SU-DHL-6 (cell line): Measurements from ENCODE around the gene CUL1.

Experiments
- H2AFZ ChIP-seq: fragments of 200-600 bp; sonication (generic); 2 replicates; pipeline ENCODE4 v1.6.1; 2014; ENCODE audit warnings: low read depth, mild to moderate bottlenecking, moderate library complexity, mixed read lengths, antibody characterized with exemption, low read length; ENCODE audit not compliant: severe bottlenecking
- H3F3A ChIP-seq: fragments of 200-600 bp; shearing (Covaris generic); 2 replicates; pipeline ENCODE4 v1.6.0; 2016; ENCODE audit warnings: antibody characterized with exemption, mild to moderate bottlenecking; ENCODE audit not compliant: insufficient read depth
- H3K27ac ChIP-seq: fragments of 200-600 bp; sonication (generic); 2 replicates; pipeline ENCODE4 v1.5.1; 2016; ENCODE audit warnings: low read depth, mild to moderate bottlenecking, low read length, moderate library complexity, mixed read lengths
- H3K27me3 ChIP-seq: fragments of 200-600 bp; sonication (generic), shearing (Covaris generic); 2 replicates; pipeline ENCODE4 v1.6.0; 2014; ENCODE audit warnings: mild to moderate bottlenecking, low read length
- H3K36me3 ChIP-seq: fragments of 200-600 bp; sonication (generic); 2 replicates; pipeline ENCODE4 v1.6.1; 2014; ENCODE audit warnings: mild to moderate bottlenecking, low read length, mixed read lengths
- H3K4me2 ChIP-seq: fragments of 300-600, 200-600 bp; shearing (Covaris generic), sonication (generic); 2 replicates; pipeline ENCODE4 v1.6.0; 2014; ENCODE audit warnings: low read length, low read depth, mild to moderate bottlenecking; ENCODE audit not compliant: poor library complexity, severe bottlenecking
- H3K4me3 ChIP-seq: fragments of 200-600 bp; sonication (generic); 2 replicates; pipeline ENCODE4 v1.5.1; 2014; ENCODE audit warnings: antibody characterized with exemption, low read length, mild to moderate bottlenecking, mixed read lengths; ENCODE audit not compliant: insufficient read depth, poor library complexity, severe bottlenecking
- H3K79me2 ChIP-seq: fragments of 200-600 bp; sonication (generic); 2 replicates; pipeline ENCODE4 v1.6.1; 2014; ENCODE audit warnings: mild to moderate bottlenecking, low read length, moderate library complexity; ENCODE audit not compliant: insufficient read depth
- H3K9ac ChIP-seq: fragments of 200-600 bp; sonication (generic); 2 replicates; pipeline ENCODE4 v1.7.0; 2014; ENCODE audit warnings: mild to moderate bottlenecking, low read length
- H3K9me2 ChIP-seq: fragments of 200-600 bp; sonication (generic); replicated peaks from 2 replicates; pipeline ENCODE4 v1.6.1; 2014; ENCODE audit warnings: low read length; ENCODE audit not compliant: insufficient read depth
- H3K9me3 ChIP-seq: fragments of 200-600 bp; sonication (generic); 2 replicates; pipeline ENCODE4 v1.6.1; 2014; ENCODE audit warnings: low read length, mixed read lengths; ENCODE audit not compliant: insufficient read depth
- H4K20me1 ChIP-seq: fragments of 200-600 bp; sonication (generic); 2 replicates; pipeline ENCODE4 v1.6.1; 2014; ENCODE audit warnings: low read depth, mild to moderate bottlenecking, antibody characterized with exemption, low read length, moderate library complexity, mixed read lengths
- EZH2phosphoT487 ChIP-seq: fragments of 200-600 bp; sonication (generic), shearing (Covaris generic); conservative IDR thresholded peaks from 2 replicates; pipeline ENCODE4 v1.6.1; 2018; ENCODE audit warnings: mild to moderate bottlenecking, antibody characterized with exemption, low read length, moderate library complexity, mixed read lengths
- TF ChIP-seq, protein P1 (sequence below): fragments of 200-600 bp; sonication (generic); IDR thresholded peaks from one replicate; pipeline ENCODE4 v1.5.1; 2017; ENCODE audit warnings: antibody characterized with exemption, mild to moderate bottlenecking, low read length, moderate library complexity; ENCODE audit not compliant: insufficient read depth, poor library complexity, severe bottlenecking

Gene CUL1

DNA sequence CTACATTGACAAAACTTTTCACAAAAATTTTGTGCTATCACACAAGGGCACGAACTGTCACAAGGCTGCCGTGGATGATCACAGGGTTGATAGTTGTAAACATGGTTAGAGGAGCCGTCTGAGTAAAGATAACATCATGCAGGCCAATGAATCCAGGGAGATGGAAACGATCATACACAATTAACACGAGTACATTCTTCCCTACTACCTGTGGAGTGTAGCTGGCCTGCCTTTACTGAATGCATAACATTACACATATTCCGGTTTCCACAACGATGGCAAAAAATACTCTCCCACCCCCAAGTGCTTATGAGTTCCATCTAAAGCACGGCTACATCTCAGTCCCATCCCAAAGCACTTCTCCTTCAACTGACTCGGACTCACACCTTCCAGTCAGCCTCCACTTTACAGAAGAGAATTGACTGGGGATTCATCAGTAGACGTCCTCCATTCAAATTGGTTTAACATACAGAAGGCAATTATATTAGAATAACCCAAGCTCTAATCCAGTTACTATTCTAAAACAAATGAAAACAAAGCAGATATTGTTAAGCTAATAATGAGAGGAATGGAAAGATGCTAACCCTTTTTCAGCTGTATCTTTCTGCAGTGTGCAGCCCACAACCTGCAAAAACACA lies 116.3 kb downstream of the CUL1 start:
- Histone ChIP-seq H4K20me1 (no peaks in the 10 kb centered on the region; the same call in 1 of the 2 replicates), H3K4me3 (no peak overlapping the region), H3K4me2 (no peak overlapping the region), H3K27ac (no peak overlapping the region), H3K9me2 (no peaks in the 10 kb centered on the region), H3K9me3 (no peaks in the 10 kb centered on the region), H3K27me3 (no peaks in the 10 kb centered on the region), H3K9ac (no peak overlapping the region), H3F3A (peaks cover 18% of the 10 kb centered on the region; the same call in 1 of the 2 replicates), H3K36me3 (peaks cover 81% of the 10 kb centered on the region), H2AFZ (no peak overlapping the region), H3K79me2 (no peaks in the 10 kb centered on the region; the same call in 1 of the 2 replicates)
- TF ChIP-seq, protein P1, sequence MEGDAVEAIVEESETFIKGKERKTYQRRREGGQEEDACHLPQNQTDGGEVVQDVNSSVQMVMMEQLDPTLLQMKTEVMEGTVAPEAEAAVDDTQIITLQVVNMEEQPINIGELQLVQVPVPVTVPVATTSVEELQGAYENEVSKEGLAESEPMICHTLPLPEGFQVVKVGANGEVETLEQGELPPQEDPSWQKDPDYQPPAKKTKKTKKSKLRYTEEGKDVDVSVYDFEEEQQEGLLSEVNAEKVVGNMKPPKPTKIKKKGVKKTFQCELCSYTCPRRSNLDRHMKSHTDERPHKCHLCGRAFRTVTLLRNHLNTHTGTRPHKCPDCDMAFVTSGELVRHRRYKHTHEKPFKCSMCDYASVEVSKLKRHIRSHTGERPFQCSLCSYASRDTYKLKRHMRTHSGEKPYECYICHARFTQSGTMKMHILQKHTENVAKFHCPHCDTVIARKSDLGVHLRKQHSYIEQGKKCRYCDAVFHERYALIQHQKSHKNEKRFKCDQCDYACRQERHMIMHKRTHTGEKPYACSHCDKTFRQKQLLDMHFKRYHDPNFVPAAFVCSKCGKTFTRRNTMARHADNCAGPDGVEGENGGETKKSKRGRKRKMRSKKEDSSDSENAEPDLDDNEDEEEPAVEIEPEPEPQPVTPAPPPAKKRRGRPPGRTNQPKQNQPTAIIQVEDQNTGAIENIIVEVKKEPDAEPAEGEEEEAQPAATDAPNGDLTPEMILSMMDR, result no peak
- TF ChIP-seq EZH2phosphoT487, result no peak

DNA sequence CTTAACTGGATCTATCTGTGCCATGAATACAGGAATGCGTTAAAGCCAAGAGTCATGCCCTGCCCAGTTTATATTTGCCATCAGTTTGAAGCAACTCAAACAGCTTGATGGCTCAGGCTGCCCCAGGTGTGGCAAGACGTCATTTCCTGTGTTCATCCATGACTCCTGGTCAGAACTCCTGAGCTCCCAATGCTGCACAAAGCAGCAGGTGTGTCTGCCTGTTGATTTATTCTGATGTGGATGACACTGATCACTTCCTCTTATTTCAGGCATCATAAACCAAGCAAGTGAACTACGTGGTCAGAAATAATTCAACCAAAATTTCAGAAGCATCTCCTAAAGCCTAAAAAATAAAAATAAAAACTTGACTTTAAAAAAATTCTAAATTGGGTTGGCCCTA lies 116.9 kb downstream of the CUL1 start:
- H3K4me2 ChIP-seq, result no peak overlapping the region
- no peak overlapping the region for H3K4me3 ChIP-seq
- peaks cover 86% of the 10 kb centered on the region for H3K36me3 ChIP-seq
- no peaks in the 10 kb centered on the region for H3K9me2 ChIP-seq
- no peaks in the 10 kb centered on the region for H3K27me3 ChIP-seq
- H3K9ac ChIP-seq, result no peak overlapping the region
- H3K79me2 ChIP-seq, result no peaks in the 10 kb centered on the region; the same call in 1 of the 2 replicates
- H3F3A ChIP-seq, result peaks cover 18% of the 10 kb centered on the region; the same call in 1 of the 2 replicates
- H4K20me1 ChIP-seq, result no peaks in the 10 kb centered on the region
- H2AFZ ChIP-seq, result no peak overlapping the region
- TF ChIP-seq, protein P1, result no peak
- TF ChIP-seq EZH2phosphoT487, result no peak
- H3K9me3 ChIP-seq, result no peaks in the 10 kb centered on the region
- H3K27ac ChIP-seq, result no peak overlapping the region

DNA sequence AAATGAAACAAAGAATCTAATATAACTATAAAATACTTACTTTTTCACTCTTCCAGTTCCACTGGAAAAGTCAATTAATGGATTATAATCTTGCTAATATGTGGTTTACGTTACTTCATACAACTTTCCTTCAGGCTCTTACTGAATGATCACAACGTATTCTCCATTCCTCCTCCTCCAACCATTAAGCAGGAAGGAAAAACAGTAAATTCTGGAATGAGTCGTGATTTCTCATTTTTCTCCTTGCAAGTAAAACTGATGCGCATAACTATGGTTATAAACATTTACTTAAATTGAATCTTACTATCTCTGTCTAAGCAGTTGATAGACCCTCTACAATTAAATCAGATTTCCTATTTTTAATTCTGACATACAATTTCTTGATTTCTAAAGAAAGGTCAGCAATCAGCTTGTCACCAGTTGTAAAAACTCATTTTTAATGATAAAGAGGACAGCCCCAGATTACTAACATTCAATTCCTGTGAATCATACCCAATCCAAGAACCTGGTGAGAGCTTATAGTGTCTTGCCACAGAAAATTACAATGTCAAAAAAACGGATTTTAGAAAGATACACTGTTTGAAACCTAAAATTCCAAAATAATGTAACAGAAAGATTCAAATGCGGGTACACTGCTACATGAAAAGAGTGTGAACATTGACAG lies 121.1 kb downstream of the CUL1 start:
- H3K27ac ChIP-seq, result no peak overlapping the region
- H3F3A ChIP-seq, result peaks cover 14% of the 10 kb centered on the region; the same call in 1 of the 2 replicates
- TF ChIP-seq, protein P1, result no peak
- no peak for TF ChIP-seq EZH2phosphoT487
- H3K4me2 ChIP-seq, result no peak overlapping the region
- no peaks in the 10 kb centered on the region for H3K9me2 ChIP-seq
- no peaks in the 10 kb centered on the region for H3K9me3 ChIP-seq
- no peak overlapping the region for H2AFZ ChIP-seq
- no peaks in the 10 kb centered on the region for H3K27me3 ChIP-seq
- H3K79me2 ChIP-seq, result no peaks in the 10 kb centered on the region; the same call in 1 of the 2 replicates
- H3K36me3 ChIP-seq, result peaks cover 70% of the 10 kb centered on the region
- H3K9ac ChIP-seq, result no peak overlapping the region
- H4K20me1 ChIP-seq, result no peaks in the 10 kb centered on the region
- no peak overlapping the region for H3K4me3 ChIP-seq
